ENCODE results near the gene EPS15.

DNA sequence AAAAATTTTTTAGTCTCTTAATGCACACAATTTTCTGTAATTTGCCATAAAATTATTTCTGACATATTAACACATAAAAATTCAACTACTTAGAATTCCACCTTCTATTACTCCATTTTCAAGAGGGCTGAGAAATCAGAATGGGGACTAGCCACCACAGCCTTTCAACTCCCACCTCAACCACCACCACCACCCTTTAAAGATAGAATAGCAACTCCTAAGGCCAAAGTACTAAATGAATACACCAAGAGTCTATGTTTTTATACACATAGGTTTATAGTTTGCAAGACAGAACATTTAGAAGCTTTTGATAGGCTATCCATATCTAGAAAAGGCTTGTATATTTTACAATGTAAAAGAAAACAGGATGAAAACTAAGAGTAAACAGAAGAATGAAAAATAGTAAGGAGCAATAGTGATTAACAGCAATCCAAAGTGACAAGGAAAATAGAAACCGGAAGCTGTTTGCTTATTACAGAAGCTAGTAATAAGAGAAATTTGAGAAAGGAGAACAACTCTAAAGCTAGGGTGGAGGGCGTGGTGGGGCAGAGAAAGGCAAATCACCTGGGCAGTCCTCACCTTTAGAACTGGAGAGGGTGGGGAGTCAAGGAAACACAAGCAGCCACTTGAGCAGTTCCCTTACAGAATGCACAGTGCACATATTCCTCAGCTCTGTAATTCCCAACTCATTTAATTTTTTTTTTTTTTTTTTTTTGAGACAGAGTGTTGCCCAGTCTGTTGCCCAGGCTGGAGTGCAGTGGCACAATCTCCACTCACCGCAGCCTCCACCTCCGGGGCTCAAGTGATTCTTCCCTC is 27.7 kb downstream of the EPS15 start:
- TF ChIP-seq, protein P1, sequence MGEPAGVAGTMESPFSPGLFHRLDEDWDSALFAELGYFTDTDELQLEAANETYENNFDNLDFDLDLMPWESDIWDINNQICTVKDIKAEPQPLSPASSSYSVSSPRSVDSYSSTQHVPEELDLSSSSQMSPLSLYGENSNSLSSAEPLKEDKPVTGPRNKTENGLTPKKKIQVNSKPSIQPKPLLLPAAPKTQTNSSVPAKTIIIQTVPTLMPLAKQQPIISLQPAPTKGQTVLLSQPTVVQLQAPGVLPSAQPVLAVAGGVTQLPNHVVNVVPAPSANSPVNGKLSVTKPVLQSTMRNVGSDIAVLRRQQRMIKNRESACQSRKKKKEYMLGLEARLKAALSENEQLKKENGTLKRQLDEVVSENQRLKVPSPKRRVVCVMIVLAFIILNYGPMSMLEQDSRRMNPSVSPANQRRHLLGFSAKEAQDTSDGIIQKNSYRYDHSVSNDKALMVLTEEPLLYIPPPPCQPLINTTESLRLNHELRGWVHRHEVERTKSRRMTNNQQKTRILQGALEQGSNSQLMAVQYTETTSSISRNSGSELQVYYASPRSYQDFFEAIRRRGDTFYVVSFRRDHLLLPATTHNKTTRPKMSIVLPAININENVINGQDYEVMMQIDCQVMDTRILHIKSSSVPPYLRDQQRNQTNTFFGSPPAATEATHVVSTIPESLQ (CRISPR knock-in tag; conservative IDR thresholded peaks at IDR 0.05), result no peak
- TF ChIP-seq EZH2 (conservative IDR thresholded peaks at IDR 0.05; ENCODE audit: low read depth, low read length) (no peak), EP300 (IDR thresholded peaks at IDR 0.05; ENCODE audit: low read depth in 2 of 2, low read length in 2 of 2) (no peak), EP300 (CRISPR knock-in tag; IDR thresholded peaks at IDR 0.05; ENCODE audit: borderline replicate concordance) (no peak), TCF7L2 (IDR thresholded peaks at IDR 0.05; ENCODE audit: low read depth, low read length) (no peak), MYNN (CRISPR knock-in tag; IDR thresholded peaks at IDR 0.05; ENCODE audit: low read depth) (no peak), ZNF569 (CRISPR knock-in tag; IDR thresholded peaks at IDR 0.05; ENCODE audit: borderline replicate concordance) (no peak), KLF6 (CRISPR knock-in tag; IDR thresholded peaks at IDR 0.05) (no peak), POLR2AphosphoS5 (IDR thresholded peaks at IDR 0.05; ENCODE audit: low read depth, low read length) (no peak), ZNF121 (CRISPR knock-in tag; IDR thresholded peaks at IDR 0.05) (no peak), KDM1A (CRISPR knock-in tag; IDR thresholded peaks at IDR 0.05) (no peak)
- TF ChIP-seq, protein P2, sequence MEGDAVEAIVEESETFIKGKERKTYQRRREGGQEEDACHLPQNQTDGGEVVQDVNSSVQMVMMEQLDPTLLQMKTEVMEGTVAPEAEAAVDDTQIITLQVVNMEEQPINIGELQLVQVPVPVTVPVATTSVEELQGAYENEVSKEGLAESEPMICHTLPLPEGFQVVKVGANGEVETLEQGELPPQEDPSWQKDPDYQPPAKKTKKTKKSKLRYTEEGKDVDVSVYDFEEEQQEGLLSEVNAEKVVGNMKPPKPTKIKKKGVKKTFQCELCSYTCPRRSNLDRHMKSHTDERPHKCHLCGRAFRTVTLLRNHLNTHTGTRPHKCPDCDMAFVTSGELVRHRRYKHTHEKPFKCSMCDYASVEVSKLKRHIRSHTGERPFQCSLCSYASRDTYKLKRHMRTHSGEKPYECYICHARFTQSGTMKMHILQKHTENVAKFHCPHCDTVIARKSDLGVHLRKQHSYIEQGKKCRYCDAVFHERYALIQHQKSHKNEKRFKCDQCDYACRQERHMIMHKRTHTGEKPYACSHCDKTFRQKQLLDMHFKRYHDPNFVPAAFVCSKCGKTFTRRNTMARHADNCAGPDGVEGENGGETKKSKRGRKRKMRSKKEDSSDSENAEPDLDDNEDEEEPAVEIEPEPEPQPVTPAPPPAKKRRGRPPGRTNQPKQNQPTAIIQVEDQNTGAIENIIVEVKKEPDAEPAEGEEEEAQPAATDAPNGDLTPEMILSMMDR (CRISPR knock-in tag; IDR thresholded peaks at IDR 0.05), result no peak
- TF ChIP-seq, protein P3, sequence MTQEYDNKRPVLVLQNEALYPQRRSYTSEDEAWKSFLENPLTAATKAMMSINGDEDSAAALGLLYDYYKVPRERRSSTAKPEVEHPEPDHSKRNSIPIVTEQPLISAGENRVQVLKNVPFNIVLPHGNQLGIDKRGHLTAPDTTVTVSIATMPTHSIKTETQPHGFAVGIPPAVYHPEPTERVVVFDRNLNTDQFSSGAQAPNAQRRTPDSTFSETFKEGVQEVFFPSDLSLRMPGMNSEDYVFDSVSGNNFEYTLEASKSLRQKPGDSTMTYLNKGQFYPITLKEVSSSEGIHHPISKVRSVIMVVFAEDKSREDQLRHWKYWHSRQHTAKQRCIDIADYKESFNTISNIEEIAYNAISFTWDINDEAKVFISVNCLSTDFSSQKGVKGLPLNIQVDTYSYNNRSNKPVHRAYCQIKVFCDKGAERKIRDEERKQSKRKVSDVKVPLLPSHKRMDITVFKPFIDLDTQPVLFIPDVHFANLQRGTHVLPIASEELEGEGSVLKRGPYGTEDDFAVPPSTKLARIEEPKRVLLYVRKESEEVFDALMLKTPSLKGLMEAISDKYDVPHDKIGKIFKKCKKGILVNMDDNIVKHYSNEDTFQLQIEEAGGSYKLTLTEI (CRISPR knock-in tag; conservative IDR thresholded peaks at IDR 0.05), result no peak
